GM12878 (cell line): ENCODE measurements around the gene GABARAPL2. TPM values are rescaled to one million over a fixed set of nuclear protein-coding genes. Genes with fewer than 3 reads are reported as not detected.

Experiments used
- BHLHE40 ChIP-seq, 2 experiments: fragments of 450-650 bp in 1 of 2; IDR thresholded peaks; 2 replicates each; pipeline ENCODE4 v1.6.1; 2011 to 2017; ENCODE audit warnings: low read depth in 2 of 2, borderline replicate concordance in 1 of 2, improper control_type of control experiment in 1 of 2, low read length in 1 of 2, mild to moderate bottlenecking in 1 of 2
- CHD2 ChIP-seq: IDR thresholded peaks from 2 replicates; pipeline ENCODE4 v1.6.1; 2011; ENCODE audit warnings: low read depth, low read length, improper control_type of control experiment, borderline replicate concordance
- FOS ChIP-seq: IDR thresholded peaks from 3 replicates; pipeline ENCODE4 v1.6.1; 2011; ENCODE audit warnings: borderline replicate concordance; ENCODE audit not compliant: insufficient read length; ENCODE audit errors: extremely low read depth
- GATAD2B ChIP-seq: fragments of 450-650 bp; conservative IDR thresholded peaks from 2 replicates; pipeline ENCODE4 v1.6.1; 2017; ENCODE audit warnings: low read depth, mild to moderate bottlenecking, moderate library complexity
- IKZF2 ChIP-seq, 2 experiments: fragments of 450-650 bp; IDR thresholded peaks; 2 replicates each; pipeline ENCODE4 v1.6.1; 2017; ENCODE audit warnings: mild to moderate bottlenecking in 2 of 2, moderate library complexity in 2 of 2
- JUNB ChIP-seq: IDR thresholded peaks from 2 replicates; pipeline ENCODE4 v1.6.1; 2016; ENCODE audit warnings: antibody characterized with exemption, mild to moderate bottlenecking
- MXI1 ChIP-seq: fragments of 150-350 bp; IDR thresholded peaks from 2 replicates; pipeline ENCODE4 v1.6.1; 2011; ENCODE audit warnings: low read depth, mild to moderate bottlenecking, inconsistent platforms, low read length, improper control_type of control experiment
- NFYB ChIP-seq: IDR thresholded peaks from 2 replicates; pipeline ENCODE4 v1.6.1; 2011; ENCODE audit warnings: low read depth, mild to moderate bottlenecking, low read length, improper control_type of control experiment, moderate library complexity; ENCODE audit not compliant: insufficient read depth
- NKRF ChIP-seq: fragments of 450-650 bp; conservative IDR thresholded peaks from 2 replicates; pipeline ENCODE4 v1.6.1; 2017; ENCODE audit warnings: mild to moderate bottlenecking, moderate library complexity
- SMARCA5 ChIP-seq: fragments of 450-650 bp; IDR thresholded peaks from 2 replicates; pipeline ENCODE4 v1.6.1; 2017; ENCODE audit warnings: mild to moderate bottlenecking
- TAF1 ChIP-seq: IDR thresholded peaks from 2 replicates; pipeline ENCODE4 v1.6.1; 2011; ENCODE audit warnings: mild to moderate bottlenecking, low read depth, low read length, borderline replicate concordance
- TBL1XR1 ChIP-seq: IDR thresholded peaks from 2 replicates; pipeline ENCODE4 v1.6.1; 2012; ENCODE audit warnings: low read depth, low read length, improper control_type of control experiment
- TCF12 ChIP-seq: IDR thresholded peaks from 2 replicates; pipeline ENCODE4 v1.6.1; 2011; ENCODE audit warnings: low read depth, mild to moderate bottlenecking, low read length
- TCF7 ChIP-seq: IDR thresholded peaks from 2 replicates; pipeline ENCODE4 v1.6.1; 2014; ENCODE audit warnings: antibody characterized with exemption, borderline replicate concordance
- ZBTB33 ChIP-seq: fragments of 450-650 bp; IDR thresholded peaks from 2 replicates; pipeline ENCODE4 v1.6.1; 2017; ENCODE audit warnings: mild to moderate bottlenecking
- ZBTB40 ChIP-seq: fragments of 450-650 bp; IDR thresholded peaks from 2 replicates; pipeline ENCODE4 v1.6.1; 2016; ENCODE audit warnings: mild to moderate bottlenecking, moderate library complexity, borderline replicate concordance
- polyA plus RNA-seq, 11 experiments: library from polyadenylated mRNA; depleted of rRNA in 4 of 11; unstranded in 6 of 11; stranded (reverse) in 5 of 11; fragments of >200 nt; fragmentation: Nextera tagmentation in 4 of 11; fragmentation: Illumina TruSeq in 1 of 11; extraction: Ambion mirVana in 4 of 11; extraction: Trizol in 1 of 11; gene quantifications; 1 replicate in 1 of 11; 2 replicates in 10 of 11; pipeline versions ENCODE4 v1.2.1 to v1.2.3, GENCODE V29; 2011 to 2016; ENCODE audit warnings: inconsistent platforms in 2 of 11, missing spikeins in 2 of 11, low read depth in 1 of 11
- total RNA-seq, 4 experiments: library from RNA; depleted of rRNA in 3 of 4; stranded (reverse); fragments of >200 nt in 3 of 4; fragmentation: Illumina TruSeq in 1 of 4; extraction: Trizol in 1 of 4; gene quantifications; 2 replicates each; pipeline versions ENCODE4 v1.2.1 to v1.2.3, GENCODE V29; 2013 to 2021
- TF ChIP-seq, protein P1 (sequence below): fragments of 450-650 bp; formaldehyde crosslinking; IDR thresholded peaks from 2 replicates; pipeline ENCODE4 v1.4.0; 2020; ENCODE audit warnings: mild to moderate bottlenecking, moderate library complexity

Gene GABARAPL2
- total and polyA plus RNA-seq, 10 of the 15 experiments (the other 5 are each of a cell fraction or from before 2014, with no cell fraction given): 61.9 to 359 (median 128) TPM

DNA sequence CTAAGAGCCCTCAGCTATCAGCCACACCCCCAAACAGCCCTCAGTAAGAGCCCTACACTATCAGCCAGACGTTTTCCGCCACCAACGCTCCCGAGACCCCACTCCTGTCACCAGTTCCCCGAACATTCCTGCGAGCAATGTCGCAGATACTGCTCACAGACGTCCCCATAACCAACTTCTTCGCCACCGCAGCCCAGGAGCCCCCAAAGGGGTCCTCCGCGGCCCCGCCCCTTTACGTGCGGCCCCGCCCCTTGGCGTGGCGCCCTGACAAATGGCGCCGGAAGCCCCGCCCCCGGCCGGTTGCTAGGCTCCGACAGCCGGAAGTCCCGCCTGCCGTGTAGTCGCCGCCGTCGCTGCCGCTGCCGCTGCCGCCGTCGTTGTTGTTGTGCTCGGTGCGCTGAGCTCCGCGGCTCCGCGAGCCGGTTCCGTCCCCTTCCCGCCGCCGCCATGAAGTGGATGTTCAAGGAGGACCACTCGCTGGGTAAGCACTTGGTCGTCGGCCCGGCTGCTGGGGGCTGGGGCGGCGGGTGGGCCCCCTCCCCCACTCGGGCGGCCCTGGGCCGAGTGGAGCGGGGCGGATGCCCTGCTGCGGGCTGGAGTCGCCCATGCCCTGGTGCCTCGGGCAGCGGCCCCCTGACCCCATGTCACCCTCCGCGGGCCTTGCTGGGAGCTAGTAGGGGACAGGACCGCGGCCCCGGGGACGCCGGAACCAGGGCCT lies at the start of gene GABARAPL2 (continued):
- 0 out of 2 replicates have a peak, but pooled peaks have one; percentile 43 for TF ChIP-seq GATAD2B
- TF ChIP-seq TBL1XR1: 0 out of 2 replicates have a peak, but pooled peaks have one; percentile 15
- TF ChIP-seq ZBTB33: no peak
- TF ChIP-seq, protein P1, sequence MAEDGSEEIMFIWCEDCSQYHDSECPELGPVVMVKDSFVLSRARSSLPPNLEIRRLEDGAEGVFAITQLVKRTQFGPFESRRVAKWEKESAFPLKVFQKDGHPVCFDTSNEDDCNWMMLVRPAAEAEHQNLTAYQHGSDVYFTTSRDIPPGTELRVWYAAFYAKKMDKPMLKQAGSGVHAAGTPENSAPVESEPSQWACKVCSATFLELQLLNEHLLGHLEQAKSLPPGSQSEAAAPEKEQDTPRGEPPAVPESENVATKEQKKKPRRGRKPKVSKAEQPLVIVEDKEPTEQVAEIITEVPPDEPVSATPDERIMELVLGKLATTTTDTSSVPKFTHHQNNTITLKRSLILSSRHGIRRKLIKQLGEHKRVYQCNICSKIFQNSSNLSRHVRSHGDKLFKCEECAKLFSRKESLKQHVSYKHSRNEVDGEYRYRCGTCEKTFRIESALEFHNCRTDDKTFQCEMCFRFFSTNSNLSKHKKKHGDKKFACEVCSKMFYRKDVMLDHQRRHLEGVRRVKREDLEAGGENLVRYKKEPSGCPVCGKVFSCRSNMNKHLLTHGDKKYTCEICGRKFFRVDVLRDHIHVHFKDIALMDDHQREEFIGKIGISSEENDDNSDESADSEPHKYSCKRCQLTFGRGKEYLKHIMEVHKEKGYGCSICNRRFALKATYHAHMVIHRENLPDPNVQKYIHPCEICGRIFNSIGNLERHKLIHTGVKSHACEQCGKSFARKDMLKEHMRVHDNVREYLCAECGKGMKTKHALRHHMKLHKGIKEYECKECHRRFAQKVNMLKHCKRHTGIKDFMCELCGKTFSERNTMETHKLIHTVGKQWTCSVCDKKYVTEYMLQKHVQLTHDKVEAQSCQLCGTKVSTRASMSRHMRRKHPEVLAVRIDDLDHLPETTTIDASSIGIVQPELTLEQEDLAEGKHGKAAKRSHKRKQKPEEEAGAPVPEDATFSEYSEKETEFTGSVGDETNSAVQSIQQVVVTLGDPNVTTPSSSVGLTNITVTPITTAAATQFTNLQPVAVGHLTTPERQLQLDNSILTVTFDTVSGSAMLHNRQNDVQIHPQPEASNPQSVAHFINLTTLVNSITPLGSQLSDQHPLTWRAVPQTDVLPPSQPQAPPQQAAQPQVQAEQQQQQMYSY (CRISPR knock-in tag): no peak
- TF ChIP-seq TCF12: no peak
- TF ChIP-seq FOS: no peak
- TF ChIP-seq MXI1: 0 out of 2 replicates have a peak, but pooled peaks have one; percentile 64
- peak; percentile 51; the same call in 1 of the 2 replicates for TF ChIP-seq NKRF
- TF ChIP-seq BHLHE40 (IDR thresholded peaks at IDR 0.05; ENCODE audit: borderline replicate concordance in 1 of 2, low read depth in 2 of 2, low read length in 1 of 2): peak in 1 of 2 experiments; percentile 38; a peak in 2 of 4 replicates
- TF ChIP-seq ZBTB40: peak; percentile 85
- TF ChIP-seq SMARCA5: 0 out of 2 replicates have a peak, but pooled peaks have one; percentile 58
- TF ChIP-seq TAF1: no peak
- no peak for TF ChIP-seq IKZF2 (IDR thresholded peaks at IDR 0.05)
- no peak for TF ChIP-seq TCF7
- peak; percentile 71; the same call in 1 of the 2 replicates for TF ChIP-seq CHD2
- no peak for TF ChIP-seq JUNB
- no peak for TF ChIP-seq NFYB
